H1 (cell line): ENCODE data around the gene UBE2L6.

Experiments
- CTCF ChIP-seq, 3 experiments: IDR thresholded peaks; 1 replicate in 2 of 3; 2 replicates in 1 of 3; pipeline versions ENCODE4 v1.5.1 to v1.6.1; 2011; ENCODE audit warnings: low read length in 3 of 3, mild to moderate bottlenecking in 3 of 3, inconsistent platforms in 2 of 3, low read depth in 1 of 3, moderate library complexity in 1 of 3; ENCODE audit not compliant: insufficient read depth in 1 of 3; ENCODE audit errors: control extremely low read depth in 1 of 3
- KDM1A ChIP-seq: fragments of 200-600, 300-600 bp; sonication (generic); IDR thresholded peaks from 2 replicates; pipeline ENCODE4 v1.7.1; 2016; ENCODE audit warnings: mild to moderate bottlenecking, low read length, borderline replicate concordance
- POLR2AphosphoS5 ChIP-seq: IDR thresholded peaks from 2 replicates; pipeline ENCODE4 v1.6.1; 2011; ENCODE audit warnings: low read depth, low read length
- POU5F1 ChIP-seq: IDR thresholded peaks from 2 replicates; pipeline ENCODE4 v1.6.1; 2011; ENCODE audit warnings: low read depth, mild to moderate bottlenecking, low read length, moderate library complexity

GRCh38 chr11:57584341-57584740, 16.9 kb upstream of the UBE2L6 start:
- TF ChIP-seq KDM1A, result no peak
- no peak for TF ChIP-seq POU5F1
- no peak for TF ChIP-seq POLR2AphosphoS5
- no peak for TF ChIP-seq CTCF (IDR thresholded peaks at IDR 0.05; ENCODE audit: control extremely low read depth in 1 of 3, insufficient read depth in 1 of 3, low read depth in 1 of 3, low read length in 3 of 3)
